ENCODE data around the gene ATP1B1.
"Not testable (repeated sequence)": the region's sequence is repeated elsewhere in the genome, so short reads cannot be mapped to it uniquely, and the experiment has no call there.

ATP1B1 gene

GRCh38 chr1:169156580-169156979, 50.1 kb downstream of the ATP1B1 start:
- H3K4me3 ChIP-seq (ENCODE audit: low read depth, low read length) = no peak overlapping the region
- DNase-seq (ENCODE audit: low read depth) = no peak
- TF ChIP-seq MYC (IDR thresholded peaks at IDR 0.05; ENCODE audit: low read depth, low read length) (no peak), POLR2A (IDR thresholded peaks at IDR 0.05; ENCODE audit: extremely low read depth, insufficient read length) (no peak), CTCF (IDR thresholded peaks at IDR 0.05; ENCODE audit: low read depth, low read length) (no peak), MAX (IDR thresholded peaks at IDR 0.05; ENCODE audit: low read depth, low read length) (no peak)

GRCh38 chr1:169160845-169161495, 54.5 kb downstream of the ATP1B1 start:
- H3K4me3 ChIP-seq (ENCODE audit: low read depth, low read length) = no peak overlapping the region
- no peak for DNase-seq (ENCODE audit: low read depth)
- no peak for TF ChIP-seq MAX (IDR thresholded peaks at IDR 0.05; ENCODE audit: low read depth, low read length)
- TF ChIP-seq CTCF (IDR thresholded peaks at IDR 0.05; ENCODE audit: low read depth, low read length) = no peak
- TF ChIP-seq MYC (IDR thresholded peaks at IDR 0.05; ENCODE audit: low read depth, low read length) = no peak
- TF ChIP-seq POLR2A (IDR thresholded peaks at IDR 0.05; ENCODE audit: extremely low read depth, insufficient read length) = no peak

- no peak for DNase-seq (ENCODE audit: low read depth)
- TF ChIP-seq MAX (IDR thresholded peaks at IDR 0.05; ENCODE audit: low read depth, low read length) = no peak
- no peak for TF ChIP-seq CTCF (IDR thresholded peaks at IDR 0.05; ENCODE audit: low read depth, low read length)
- TF ChIP-seq MYC (IDR thresholded peaks at IDR 0.05; ENCODE audit: low read depth, low read length) = no peak
- TF ChIP-seq POLR2A (IDR thresholded peaks at IDR 0.05; ENCODE audit: extremely low read depth, insufficient read length) = no peak
- no peak overlapping the region for H3K4me3 ChIP-seq (ENCODE audit: low read depth, low read length)
These were observed 55.2 kb downstream of the ATP1B1 start for GRCh38 chr1:169161496-169162194.

GRCh38 chr1:169163059-169163458, 56.6 kb downstream of the ATP1B1 start:
- TF ChIP-seq POLR2A (IDR thresholded peaks at IDR 0.05; ENCODE audit: extremely low read depth, insufficient read length) (no peak), MYC (IDR thresholded peaks at IDR 0.05; ENCODE audit: low read depth, low read length) (no peak), CTCF (IDR thresholded peaks at IDR 0.05; ENCODE audit: low read depth, low read length) (no peak), MAX (IDR thresholded peaks at IDR 0.05; ENCODE audit: low read depth, low read length) (no peak)
- H3K4me3 ChIP-seq (ENCODE audit: low read depth, low read length) = no peak overlapping the region
- DNase-seq (ENCODE audit: low read depth) = no peak

- no peak for TF ChIP-seq MAX (IDR thresholded peaks at IDR 0.05; ENCODE audit: low read depth, low read length)
- TF ChIP-seq POLR2A (IDR thresholded peaks at IDR 0.05; ENCODE audit: extremely low read depth, insufficient read length) = no peak
- TF ChIP-seq MYC (IDR thresholded peaks at IDR 0.05; ENCODE audit: low read depth, low read length) = no peak
- no peak for TF ChIP-seq CTCF (IDR thresholded peaks at IDR 0.05; ENCODE audit: low read depth, low read length)
- DNase-seq (ENCODE audit: low read depth) = no peak
- H3K4me3 ChIP-seq (ENCODE audit: low read depth, low read length) = no peak overlapping the region
These were observed 69.0 kb downstream of the ATP1B1 start for GRCh38 chr1:169175461-169175860.

GRCh38 chr1:169179431-169179830, 72.9 kb downstream of the ATP1B1 start:
- not testable (repeated sequence) for H3K4me3 ChIP-seq (ENCODE audit: low read depth, low read length); DNase-seq (ENCODE audit: low read depth)

All from NB4 (cell line).